HG02623 (cell line): ENCODE measurements around the gene FAM174B.

ENCODE experiments used
- ATAC-seq: cut with Tn5 transposase; IDR thresholded peaks from one replicate; pipeline ENCODE4 v1.9.1; 2021; ENCODE audit warnings: moderate library complexity; ENCODE audit not compliant: unreplicated experiment

FAM174B gene

GRCh38 chr15:92602267-92602593 lies 53.3 kb downstream of the FAM174B start:
- ATAC-seq, result no peak

GRCh38 chr15:92601592-92602266 lies 53.8 kb downstream of the FAM174B start:
- no peak for ATAC-seq

GRCh38 chr15:92600856-92601255 lies 54.7 kb downstream of the FAM174B start:
- ATAC-seq, result no peak

GRCh38 chr15:92599394-92599970 lies 56.1 kb downstream of the FAM174B start:
- no peak for ATAC-seq

GRCh38 chr15:92597548-92597947 lies 58.0 kb downstream of the FAM174B start:
- no peak for ATAC-seq

- no peak for ATAC-seq
These were observed 59.0 kb downstream of the FAM174B start for GRCh38 chr15:92596623-92597022.

- ATAC-seq, result no peak
These were observed 59.8 kb downstream of the FAM174B start for GRCh38 chr15:92595506-92596381.

GRCh38 chr15:92591275-92591674 lies 64.3 kb downstream of the FAM174B start:
- ATAC-seq, result no peak

- no peak for ATAC-seq
These were observed 68.6 kb downstream of the FAM174B start for GRCh38 chr15:92586966-92587365.

GRCh38 chr15:92586383-92586942 lies 69.1 kb downstream of the FAM174B start:
- ATAC-seq, result no peak

- no peak for ATAC-seq
These were observed 71.5 kb downstream of the FAM174B start for GRCh38 chr15:92584105-92584504.

- ATAC-seq, result no peak
These were observed 72.2 kb downstream of the FAM174B start for GRCh38 chr15:92583096-92584034.

- ATAC-seq, result no peak
These were observed 73.4 kb downstream of the FAM174B start for GRCh38 chr15:92582206-92582605.

GRCh38 chr15:92580933-92581445 lies 74.6 kb downstream of the FAM174B start:
- no peak for ATAC-seq

GRCh38 chr15:92580521-92580920 lies 75.1 kb downstream of the FAM174B start:
- ATAC-seq, result no peak

GRCh38 chr15:92579931-92580470 lies 75.6 kb downstream of the FAM174B start:
- ATAC-seq, result no peak

GRCh38 chr15:92579486-92579885 lies 76.1 kb downstream of the FAM174B start:
- ATAC-seq, result no peak

GRCh38 chr15:92578096-92578835 lies 77.3 kb downstream of the FAM174B start:
- ATAC-seq, result no peak

GRCh38 chr15:92576597-92577200 lies 78.9 kb downstream of the FAM174B start:
- no peak for ATAC-seq
